Stimulated activated naive CD8-positive, alpha-beta T cell treated with anti-CD3 and anti-CD28 coated beads, Interleukin-15, Interleukin-2, amounts not matched to agents 100 U/mL and 50 U/mL, for 24 hours (primary cell): ENCODE measurements around the gene MRPS34.
A peak's percentile ranks its signal among the peaks of the same experiment; 100 is the strongest.

Source experiments
- ATAC-seq: fragments of 150-1000 bp; cut with Tn5 transposase; one replicate; pipeline ENCODE4 v1.10.0; 2021
- DNase-seq: peaks from one replicate; pipeline ENCODE4 v3.0.0; 2021

MRPS34 gene

DNA sequence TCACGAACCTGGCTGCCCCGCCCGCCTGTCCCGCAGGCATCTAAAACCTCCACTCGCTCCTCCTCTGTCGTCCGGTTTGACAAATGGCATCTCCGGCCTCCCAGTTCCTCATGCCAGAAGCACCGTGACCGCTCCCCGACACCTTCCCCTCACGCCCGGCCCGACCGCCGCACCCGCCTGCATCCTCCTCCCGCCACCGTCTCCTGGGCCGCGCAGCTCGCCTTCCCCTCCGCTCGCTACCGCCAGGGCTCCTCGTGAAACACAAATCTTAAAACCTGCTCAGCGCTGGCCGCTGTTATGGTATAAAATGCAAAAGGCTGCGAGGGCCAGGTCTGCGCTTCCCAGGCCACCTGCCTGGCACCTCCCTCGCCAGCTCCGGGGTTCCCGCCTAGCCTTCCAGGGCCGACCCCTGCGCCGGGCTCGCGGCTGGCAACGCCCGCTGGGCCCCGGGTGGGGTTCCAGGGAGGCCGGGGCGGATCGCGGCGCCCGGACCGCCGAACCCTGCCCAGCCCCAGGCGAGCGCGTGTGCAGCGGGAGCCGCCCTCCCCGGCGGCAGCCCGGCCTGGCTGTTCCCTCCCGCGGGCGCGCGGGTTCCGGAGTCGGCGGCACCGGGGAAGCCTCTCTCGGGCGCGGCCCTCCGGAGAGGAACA, 8.9 kb upstream of the MRPS34 start:
- DNase-seq (peak; percentile 54), ATAC-seq (peak; percentile 2)

DNA sequence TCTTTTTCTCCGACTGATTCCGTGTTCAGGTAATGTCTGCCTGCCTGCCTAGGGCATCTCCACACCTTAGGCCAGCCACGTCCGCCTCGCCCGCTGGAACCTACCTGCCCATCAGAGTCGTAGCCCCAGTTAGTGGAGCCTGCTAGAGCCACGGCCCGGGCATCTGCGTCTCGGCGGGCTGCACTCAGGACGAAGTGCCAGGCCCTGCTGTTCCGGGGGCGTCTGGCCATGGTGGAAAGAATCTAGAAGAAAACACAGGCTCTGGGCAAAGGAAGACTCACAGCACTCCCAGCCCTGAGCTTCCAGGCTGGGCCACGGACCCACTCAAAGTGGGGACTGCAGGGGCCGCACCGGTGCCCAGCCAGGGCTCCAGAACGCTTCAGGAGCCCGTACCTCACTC, 8.3 kb upstream of the MRPS34 start:
- DNase-seq (no peak), ATAC-seq (no peak)

DNA sequence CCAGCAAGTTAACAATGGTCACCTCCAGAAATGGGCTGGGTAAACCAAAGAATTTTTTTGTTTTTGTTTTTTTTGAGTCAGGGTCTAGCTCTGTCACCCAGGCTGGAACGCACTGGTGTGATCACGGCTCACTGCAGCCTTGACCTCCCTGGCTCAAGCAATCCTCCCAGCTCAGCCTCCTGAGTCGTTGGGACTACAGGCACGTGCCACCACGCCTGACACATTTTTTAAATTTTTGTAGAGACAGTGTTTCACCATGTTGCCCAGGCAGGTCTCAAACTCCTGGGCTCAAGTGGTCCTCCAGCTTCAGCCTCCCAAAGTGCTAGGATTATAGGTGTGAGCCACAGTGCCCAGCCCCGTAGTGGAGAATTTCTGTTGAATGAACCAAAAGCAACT, 7.7 kb upstream of the MRPS34 start:
- DNase-seq, result no peak

DNA sequence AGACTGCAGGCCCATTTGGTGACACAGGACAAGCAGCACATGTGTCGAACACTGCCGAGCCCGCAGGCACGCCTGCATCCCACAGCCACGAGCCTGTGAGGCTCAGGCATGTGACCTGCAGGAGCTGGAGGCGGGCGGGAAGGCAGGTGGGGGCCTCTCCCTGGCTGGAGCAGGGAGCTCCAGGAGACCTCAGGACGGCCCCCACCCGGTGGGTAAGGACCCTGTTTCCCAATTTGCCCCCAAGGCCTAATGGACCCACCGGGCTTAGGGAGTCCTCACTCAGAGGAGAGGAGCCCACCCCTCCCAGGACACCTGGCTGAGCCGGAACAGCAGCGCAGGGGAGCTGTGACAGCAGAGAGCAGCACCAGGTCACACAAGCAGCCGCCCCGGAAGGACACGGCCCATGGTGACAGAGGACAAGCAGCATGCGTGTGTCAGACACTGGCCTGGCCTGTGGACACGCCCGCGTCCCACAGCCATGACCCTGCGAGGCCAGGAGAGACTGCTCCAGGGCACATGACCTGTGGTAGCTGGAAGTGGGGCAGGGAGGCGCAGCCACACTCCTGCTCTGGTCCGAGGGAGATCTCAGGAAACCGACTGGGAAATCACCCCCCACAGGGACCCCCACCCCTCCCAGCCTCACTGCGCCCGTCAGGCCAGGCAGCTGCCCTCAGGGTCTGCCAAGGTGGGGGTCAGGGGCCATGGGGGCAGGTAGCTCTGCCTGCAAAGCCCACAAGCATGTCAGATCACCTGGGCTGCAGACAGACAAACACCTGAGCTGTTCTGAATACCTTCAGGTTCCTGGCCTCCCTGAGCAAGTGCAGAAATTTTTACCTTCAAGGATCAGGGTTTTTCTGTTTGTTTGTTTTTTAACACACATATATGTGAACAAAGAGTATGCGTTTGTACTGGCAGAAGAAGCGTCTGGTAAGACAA, 7.1 kb upstream of the MRPS34 start:
- no peak for ATAC-seq
- no peak for DNase-seq

More for the DNA sequence above, 7.7 kb upstream of the MRPS34 start:
- ATAC-seq, result no peak

DNA sequence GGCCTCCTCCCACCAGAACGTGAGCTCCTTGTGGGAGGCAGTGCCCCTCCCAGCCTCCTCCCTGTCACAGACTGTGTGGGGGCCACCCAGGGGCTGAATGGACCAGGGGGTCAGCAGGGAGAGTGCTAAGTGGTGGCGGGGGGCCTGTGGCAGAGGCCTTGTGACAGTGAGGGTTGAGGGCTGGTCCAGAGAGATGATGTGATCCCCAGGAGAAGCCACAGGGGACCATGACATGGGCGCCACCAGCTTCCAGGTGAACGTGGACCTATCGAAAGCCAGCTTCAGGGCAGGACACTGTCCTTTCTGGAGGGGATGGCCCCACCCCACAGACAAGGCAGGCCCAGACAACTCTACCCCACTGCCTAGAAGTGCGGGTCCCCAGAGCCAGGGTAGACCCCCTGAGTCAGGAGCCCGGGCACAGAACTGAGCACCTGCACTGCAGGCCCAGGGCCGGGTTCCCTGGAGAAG, 6.3 kb upstream of the MRPS34 start:
- no peak for ATAC-seq

DNA sequence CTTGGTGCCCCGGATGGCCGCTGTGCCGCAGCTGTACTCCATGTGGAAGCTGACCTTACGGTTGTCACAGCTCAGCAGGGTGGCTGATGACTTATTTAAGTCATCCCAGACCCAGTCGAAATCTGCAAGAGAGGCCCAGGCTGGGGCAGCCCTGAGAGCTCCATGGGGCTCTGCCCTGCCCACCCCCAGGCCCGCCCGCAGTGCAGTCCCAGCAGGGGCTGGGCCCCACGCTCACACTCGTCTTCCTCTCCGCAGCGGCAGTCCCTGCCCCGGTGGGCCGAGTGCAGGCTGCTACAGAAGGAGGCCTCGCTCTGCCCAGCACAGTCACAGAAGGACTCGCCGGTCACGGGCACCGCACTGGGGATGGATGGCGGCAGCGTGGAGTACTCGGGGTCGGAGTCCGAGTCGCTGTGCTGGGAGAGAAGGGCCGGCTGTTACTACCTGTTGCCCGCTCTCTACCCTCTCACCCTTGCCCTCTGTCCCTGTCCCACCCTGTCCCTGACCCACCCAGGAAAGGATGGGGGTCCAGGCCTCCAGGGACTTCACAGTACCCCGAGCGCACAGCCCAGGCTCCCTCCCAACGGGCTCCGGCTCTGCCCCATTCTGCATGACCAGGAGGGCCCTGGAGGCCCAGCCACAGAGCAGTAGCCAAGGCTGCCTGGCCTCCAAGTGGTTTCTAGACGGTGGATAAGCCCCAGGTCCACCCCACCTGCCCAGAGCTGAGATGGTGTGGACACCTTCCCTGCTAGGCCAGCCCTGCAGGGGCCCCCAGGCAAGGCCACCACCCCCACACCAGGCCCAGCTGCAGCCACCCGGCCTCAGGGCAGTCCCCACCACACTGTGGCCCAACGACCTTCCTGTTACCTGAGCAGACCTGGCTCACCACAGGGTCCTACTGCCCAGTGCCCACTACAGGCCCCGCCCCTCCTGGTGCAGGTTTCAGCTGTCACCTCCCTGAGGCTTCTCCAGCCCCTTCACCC, 5.6 kb upstream of the MRPS34 start:
- ATAC-seq (no peak), DNase-seq (no peak)

More for the DNA sequence above, 6.3 kb upstream of the MRPS34 start:
- DNase-seq, result no peak

DNA sequence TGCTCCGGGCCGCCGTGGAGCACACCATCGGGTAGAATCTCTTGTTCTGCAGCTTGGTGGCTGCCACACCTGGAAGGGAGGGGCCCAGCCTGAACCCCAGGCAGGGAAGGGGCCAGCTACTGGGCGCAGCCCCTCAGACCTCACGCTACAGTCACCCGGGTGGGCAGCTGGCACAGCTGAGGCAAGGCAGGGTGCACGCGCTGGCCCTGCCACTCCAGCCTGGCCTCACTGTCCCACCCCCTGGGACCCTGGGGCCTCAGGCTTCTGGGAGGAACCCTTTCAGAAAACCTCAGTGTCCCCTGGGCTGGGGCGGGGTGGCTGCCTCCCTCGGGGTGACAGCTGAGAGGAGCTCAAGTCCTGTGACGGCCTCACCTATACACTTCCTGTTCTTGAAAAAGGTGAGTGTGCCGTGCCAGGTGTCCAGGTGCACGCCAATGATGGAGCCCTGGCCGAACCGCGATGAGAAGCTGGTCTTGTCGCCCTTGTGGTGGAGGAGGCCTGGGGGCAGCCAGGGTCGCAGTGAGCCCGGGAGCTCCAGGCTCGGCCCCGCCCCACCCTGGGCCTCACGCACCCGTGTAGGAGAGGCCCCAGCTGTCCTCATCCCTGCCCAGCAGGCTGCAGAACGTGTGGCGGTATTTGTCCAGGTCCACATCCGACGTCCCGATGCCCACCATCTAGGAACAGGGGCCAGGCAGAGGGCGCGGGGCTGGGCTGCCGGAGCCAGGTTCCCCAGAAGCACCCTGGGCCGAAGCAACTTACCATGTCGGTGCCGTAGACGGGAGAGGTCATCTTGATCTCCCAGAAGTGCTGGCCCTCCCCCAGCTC, 4.7 kb upstream of the MRPS34 start:
- ATAC-seq (no peak), DNase-seq (no peak)

DNA sequence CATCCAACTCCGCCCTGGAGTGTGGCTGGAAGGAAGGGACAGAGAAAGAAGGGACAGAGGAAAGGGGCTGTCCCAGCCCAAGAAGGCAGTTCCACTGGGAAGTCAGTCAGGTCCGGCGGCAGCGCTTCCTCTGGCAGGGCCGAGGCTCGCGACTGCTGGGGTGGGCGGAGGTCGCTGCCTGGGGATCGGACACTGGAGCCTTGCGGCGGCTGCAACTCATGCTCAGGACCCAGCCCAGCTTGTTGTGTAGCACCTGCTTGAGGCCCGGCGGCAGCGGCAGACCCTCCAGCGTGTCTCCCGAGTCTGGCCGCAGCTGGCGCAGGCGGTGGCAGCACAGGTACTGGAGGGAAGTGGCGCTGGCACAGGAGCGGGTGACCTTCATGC, 4.0 kb upstream of the MRPS34 start:
- DNase-seq (no peak), ATAC-seq (no peak)

DNA sequence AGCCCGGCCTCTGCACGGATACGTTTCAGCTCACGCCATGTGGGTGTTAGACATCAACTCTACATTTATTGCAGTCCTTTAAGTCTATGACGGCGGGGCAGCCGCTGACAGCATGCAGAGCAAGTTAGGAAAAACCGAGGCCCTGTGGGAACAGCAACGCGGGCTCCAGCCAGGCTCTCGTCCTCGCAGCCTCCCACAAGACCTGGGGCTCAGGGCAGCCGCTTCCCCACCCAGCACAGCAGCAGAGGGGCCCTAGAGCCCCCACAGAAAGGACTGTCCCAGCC, 3.7 kb upstream of the MRPS34 start:
- DNase-seq, result no peak

DNA sequence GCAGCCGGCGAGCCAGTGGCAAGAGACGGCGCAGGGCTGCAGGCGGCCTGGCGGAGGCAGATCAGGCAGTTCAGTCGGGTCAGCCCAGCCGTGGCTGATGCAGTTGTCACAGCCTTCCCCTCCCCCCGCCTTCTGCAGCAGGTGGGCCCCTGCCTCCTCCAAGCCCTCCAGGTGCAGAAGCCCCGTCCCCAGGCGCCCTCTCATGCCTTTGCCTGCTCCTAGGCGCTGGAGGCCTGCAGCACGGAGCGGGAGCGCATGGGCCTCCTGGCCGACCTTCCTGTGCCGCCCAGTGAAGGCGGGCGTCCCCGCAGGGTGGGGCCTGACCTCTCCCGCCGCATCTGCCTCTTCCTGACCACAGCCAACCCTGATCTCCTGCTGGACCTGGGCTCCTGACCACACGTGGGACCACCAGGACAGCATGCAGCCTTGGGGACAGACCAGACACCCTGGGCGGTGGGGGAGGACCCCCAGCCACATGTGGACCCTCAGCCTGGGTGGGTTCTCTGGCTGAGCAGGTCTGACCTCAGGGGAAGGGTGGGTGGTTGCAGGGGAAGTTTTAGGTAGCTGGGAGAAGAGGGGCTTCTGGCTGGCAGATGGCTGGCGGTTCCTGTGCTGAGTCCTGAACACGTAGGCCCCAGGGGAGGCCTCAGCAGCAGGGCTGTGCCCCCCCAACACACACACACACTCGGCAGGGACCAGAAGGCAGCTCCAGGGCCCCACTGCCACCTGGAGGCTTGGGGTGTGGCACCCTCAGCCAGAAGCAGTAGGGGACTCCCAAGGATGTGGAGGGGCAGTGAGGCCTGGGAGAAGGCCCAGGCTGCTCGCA, 3.1 kb upstream of the MRPS34 start:
- DNase-seq, result no peak
- ATAC-seq, result no peak

More for the DNA sequence above, 3.7 kb upstream of the MRPS34 start:
- no peak for ATAC-seq

DNA sequence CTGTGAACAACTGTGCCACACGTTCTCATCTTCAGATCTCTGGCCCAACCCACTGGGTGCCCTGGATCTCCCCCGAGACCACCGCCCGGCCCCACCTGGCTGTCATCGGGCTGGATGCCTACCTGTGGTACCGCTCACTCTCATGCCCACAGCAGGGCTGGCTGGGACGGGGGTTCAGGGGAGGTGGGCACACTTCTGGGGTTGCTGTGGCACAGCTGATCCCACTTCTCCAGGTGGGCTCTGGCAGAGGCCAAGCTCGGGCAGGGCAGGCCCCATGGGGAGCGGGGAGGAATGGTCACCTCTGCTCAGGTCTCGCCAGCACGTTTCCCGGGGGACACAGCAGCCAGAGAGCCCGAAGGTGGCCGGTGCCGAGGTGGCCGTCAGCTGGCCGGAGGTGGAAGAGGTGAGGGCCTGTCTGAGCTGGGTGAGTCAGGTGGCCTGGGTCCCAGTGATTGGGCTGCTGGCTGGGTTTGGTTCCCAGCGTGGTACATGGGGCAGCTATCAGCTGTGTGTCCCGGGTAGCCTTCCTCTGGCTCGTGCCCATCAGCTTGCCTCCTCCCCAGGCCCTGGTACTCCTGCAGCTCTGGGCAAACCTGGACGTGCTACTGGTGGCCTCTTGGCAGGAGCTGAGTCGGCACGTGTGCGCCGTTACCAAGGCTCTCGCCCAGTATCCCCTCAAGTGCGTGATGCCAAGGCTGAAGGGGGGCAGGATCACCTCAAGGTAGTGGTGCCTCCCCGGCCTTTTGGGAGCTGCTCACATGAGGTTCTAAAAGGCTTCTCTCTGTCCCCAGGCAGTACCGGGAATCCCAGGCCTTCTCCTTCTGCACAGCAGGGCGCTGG, 2.3 kb upstream of the MRPS34 start:
- DNase-seq, result no peak
- ATAC-seq, result no peak

DNA sequence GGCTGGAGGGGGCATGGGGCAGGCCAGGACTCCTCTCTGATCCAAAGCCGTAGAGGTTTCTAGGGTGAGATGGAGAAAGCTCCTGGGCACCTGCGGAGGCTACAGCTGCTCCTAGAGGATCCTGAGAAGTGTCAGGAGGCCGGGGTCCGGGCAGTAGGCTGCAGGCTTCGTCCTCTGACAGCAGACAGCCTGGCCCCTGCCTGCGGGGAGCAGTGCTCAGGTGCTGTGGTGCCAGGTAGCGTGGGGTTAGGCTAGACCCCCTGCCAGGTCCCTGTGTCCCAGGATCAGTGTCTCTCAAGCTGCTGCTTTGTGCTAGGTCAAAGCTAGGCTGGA, 1.5 kb upstream of the MRPS34 start:
- ATAC-seq (no peak), DNase-seq (no peak)

DNA sequence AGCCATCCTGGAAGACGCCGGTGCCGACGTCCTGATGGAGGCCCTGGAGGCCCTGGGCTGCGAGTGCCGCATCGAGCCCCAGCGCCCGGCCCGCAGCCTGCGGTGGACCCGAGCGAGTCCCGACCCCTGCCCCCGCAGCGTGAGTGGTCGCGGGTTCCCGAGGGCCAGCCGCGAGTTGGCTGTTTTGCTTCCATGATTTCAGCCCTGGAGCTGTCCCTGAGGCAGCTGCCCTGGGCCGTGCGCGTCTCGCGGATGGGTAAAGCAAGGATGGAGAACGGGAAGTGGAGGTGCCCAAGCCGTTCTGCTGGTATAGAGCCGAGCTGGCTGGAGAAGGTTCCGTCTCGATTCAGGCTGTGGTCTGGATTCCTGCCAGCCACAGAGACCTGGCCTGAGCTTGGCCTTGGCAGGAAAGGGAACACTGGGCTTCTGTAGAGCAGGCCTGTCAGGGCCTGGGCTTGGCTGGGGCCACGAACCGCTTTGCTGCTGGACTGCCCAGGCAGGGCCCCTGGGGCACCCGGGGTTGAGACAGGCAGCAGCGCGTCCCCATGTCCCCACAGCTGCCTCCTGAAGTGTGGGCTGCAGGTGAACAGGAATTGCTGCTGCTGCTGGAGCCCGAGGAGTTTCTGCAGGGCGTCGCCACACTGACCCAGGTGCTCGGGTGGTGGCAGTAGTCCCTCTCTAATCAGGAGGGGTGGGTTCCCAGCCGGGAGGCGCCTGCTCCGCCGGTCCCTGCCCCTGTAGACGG, 941 bp upstream of the MRPS34 start:
- ATAC-seq (no peak), DNase-seq (no peak)

DNA sequence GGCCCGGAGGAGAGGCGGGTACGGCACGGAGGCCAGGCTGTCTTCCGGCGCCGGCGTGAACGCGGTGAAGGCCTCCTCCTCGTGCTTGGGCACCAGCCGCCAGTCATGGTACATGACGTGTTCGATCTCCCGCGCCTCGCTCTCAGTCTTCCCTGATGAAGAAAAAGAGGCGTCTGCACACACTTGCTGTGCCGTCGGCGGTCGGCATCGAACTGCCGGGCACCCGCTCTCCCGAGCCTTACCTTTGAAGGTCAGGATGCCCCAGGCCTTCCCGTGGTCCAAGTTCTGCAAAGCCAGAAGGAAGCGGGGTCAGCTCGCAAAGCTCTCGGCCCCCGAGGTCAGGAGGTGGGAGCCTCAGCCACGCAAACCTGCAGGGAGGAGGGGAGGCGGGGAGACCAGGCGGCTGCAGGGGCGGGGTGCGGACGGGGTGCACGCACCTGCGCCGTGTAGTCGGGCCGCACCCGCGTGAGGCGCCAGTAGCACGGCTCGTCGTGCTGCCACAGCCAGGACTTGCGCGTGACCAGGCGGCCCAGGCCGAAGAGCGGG, 499 bp downstream of the MRPS34 start, which contains the start of gene EME2:
Gene EME2, plus strand, starts transcription at position 449 of the 546 bp plus-strand sequence. CDS start 418 bp downstream, outside the sequence.
- ATAC-seq (peak; percentile 15), DNase-seq (peak; percentile 67)

DNA sequence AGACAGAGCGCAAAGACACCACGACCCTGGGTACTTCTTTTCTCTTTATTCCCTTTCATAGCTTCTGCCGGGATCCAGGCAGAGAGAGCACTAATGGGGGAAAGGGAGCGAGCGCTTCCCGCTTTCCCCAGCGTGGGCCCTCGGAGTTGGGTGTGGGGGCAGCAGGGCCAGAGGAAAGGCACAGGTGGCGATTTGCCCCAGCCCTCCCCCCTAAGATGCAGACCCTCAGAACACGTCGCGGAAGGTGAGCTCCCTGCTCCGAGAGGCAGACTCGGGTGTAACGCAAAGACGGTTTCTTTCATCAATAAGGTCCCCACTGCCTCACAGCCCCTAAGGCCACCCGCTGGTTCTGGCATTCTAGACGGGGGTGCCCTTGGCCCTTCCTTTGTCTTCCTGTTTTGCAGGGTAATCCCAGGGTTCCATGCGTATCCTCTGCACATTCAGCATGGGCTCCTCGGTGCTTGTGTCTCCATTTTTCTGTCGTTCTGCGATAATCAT, 1.0 kb downstream of the MRPS34 start:
- DNase-seq (no peak), ATAC-seq (no peak)

DNA sequence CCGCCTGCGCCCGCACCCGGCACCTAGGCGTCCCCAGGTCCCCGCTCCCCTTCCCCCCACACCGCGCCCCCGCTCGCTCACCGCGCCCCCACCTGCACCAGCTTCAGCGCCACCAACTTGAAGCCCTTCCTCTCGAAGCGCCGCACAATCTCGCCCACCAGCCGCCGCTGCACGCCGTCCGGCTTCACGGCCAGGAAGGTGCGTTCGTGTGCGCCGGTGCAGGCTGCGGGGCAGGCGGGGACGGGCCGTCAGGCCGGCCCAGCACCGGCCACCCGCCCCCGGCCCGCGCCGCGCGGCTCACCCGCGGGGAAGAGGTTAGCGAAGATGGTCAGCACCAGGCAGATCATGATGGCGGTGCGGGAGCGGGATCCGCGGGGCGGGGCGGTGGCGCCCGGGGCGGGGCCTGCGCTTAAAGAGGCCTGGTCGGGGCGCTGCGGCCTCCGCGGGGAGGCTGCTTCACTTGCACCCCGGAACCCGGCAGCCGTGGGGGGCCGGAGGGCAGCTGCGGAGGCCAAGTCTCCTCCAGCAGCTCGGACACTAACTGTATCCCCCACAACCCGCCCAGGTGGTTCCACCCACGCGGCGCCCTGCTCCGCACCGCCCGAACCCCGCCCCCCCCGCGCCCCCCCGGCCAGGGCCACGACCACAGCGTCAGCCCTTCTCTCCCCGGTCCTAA, 1.6 kb downstream of the MRPS34 start, which contains the start of gene NME3:
Gene NME3, minus strand, starts transcription at position 356 of the 676 bp plus-strand sequence. Its CDS starts 9 bp downstream, at position 347.
- ATAC-seq, result peak; percentile 38
- DNase-seq, result peak; percentile 87

DNA sequence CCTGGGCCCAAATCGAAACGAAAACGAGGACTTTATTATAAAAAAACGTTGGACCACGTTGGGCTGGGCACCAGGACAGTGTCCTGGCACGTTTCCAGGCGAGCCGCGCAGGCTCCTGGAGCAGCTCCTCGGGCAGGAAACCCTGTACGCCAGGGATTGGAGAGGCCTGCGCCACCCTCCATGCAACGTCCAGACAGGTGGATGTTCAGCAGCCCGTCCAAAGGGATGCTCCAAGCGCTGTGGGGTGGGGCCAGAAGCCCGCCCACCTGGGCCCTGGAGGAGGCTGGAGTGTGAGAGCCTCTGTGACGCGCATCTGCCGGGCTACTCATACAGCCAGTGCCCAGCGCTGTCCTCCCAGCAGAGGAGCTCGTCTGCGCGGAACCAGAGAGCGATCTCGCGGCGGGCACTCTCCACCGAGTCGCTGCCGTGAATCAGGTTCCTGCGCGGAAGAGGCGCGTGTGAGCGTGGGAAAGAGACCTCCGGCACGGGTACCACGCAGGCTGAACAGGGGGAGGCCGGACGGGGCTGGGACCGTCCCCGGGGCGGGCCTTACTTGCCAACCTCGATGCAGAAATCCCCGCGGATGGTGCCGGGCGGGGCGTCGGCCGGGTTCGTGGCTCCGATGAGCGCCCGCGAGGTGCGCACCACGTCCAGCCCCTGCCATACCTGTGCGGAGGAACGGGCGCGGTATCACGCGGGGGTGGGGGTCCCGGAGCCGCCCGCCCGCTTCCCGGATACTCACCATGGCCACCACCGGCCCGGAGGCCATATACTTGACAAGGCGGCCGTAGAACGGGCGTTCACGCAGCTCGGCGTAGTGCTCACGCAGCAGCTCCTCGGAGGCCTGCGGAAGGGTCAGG, 2.4 kb downstream of the MRPS34 start:
- peak; percentile 71 for DNase-seq
- peak; percentile 16 for ATAC-seq
